Hepatocyte (in vitro differentiated cells): Measurements from ENCODE around the gene TNN. TPM values are rescaled to one million over a fixed set of nuclear protein-coding genes. Genes with fewer than 3 reads are reported as not detected.

ENCODE experiments used
- DNase-seq: peaks from one replicate; pipeline ENCODE4 v3.0.0-alpha.2; 2016; ENCODE audit warnings: low spot score
- H2AFZ ChIP-seq: fragments of 200-600 bp; sonication (generic); 2 replicates; pipeline ENCODE4 v1.6.0; 2016; ENCODE audit warnings: antibody characterized with exemption, mild to moderate bottlenecking
- H3K27ac ChIP-seq: fragments of 200-600 bp; sonication (generic); 2 replicates; pipeline ENCODE4 v1.5.1; 2016; ENCODE audit warnings: mild to moderate bottlenecking
- H3K27me3 ChIP-seq: fragments of 200-600 bp; sonication (generic); 2 replicates; pipeline ENCODE4 v1.6.1; 2016
- H3K36me3 ChIP-seq: fragments of 200-600 bp; sonication (generic); replicated peaks from 2 replicates; pipeline ENCODE4 v1.5.1; 2016; ENCODE audit warnings: low read depth; ENCODE audit not compliant: insufficient read depth
- H3K4me1 ChIP-seq: fragments of 200-600 bp; sonication (generic); 2 replicates; pipeline ENCODE4 v1.5.1; 2016; ENCODE audit warnings: mild to moderate bottlenecking, moderate library complexity; ENCODE audit not compliant: insufficient read depth
- H3K4me2 ChIP-seq: fragments of 200-600 bp; sonication (generic); 2 replicates; pipeline ENCODE4 v1.6.0; 2016
- H3K4me3 ChIP-seq: fragments of 200-600 bp; sonication (generic); 2 replicates; pipeline ENCODE4 v1.5.1; 2016; ENCODE audit warnings: mild to moderate bottlenecking
- H3K79me2 ChIP-seq: fragments of 200-600 bp; sonication (generic); 2 replicates; pipeline ENCODE4 v1.6.0; 2017; ENCODE audit warnings: mild to moderate bottlenecking
- H3K9me2 ChIP-seq: fragments of 200-600 bp; sonication (generic); replicated peaks from 2 replicates; pipeline ENCODE4 v1.6.0; 2017; ENCODE audit warnings: mild to moderate bottlenecking; ENCODE audit not compliant: insufficient read depth
- H3K9me3 ChIP-seq: fragments of 200-600 bp; sonication (generic); 2 replicates; pipeline ENCODE4 v1.5.1; 2016; ENCODE audit warnings: low read depth, mild to moderate bottlenecking
- H4K20me1 ChIP-seq: fragments of 200-600 bp; sonication (generic); 2 replicates; pipeline ENCODE4 v1.6.0; 2016; ENCODE audit warnings: mild to moderate bottlenecking; ENCODE audit not compliant: insufficient read depth, poor library complexity, severe bottlenecking
- CTCF ChIP-seq: fragments of 200-600 bp; sonication (generic); IDR thresholded peaks from 2 replicates; pipeline ENCODE4 v1.5.1; 2016; ENCODE audit warnings: antibody characterized with exemption, mild to moderate bottlenecking; ENCODE audit not compliant: poor library complexity
- EZH2 ChIP-seq: fragments of 200-600 bp; sonication (generic); IDR thresholded peaks from 2 replicates; pipeline ENCODE4 v1.6.1; 2016; ENCODE audit warnings: antibody characterized with exemption, mild to moderate bottlenecking, borderline replicate concordance
- EZH2phosphoT487 ChIP-seq: fragments of 200-600 bp; sonication (generic); IDR thresholded peaks from one replicate; pipeline ENCODE4 v1.6.1; 2018; ENCODE audit warnings: antibody characterized with exemption, mild to moderate bottlenecking, low read depth, moderate library complexity; ENCODE audit not compliant: unreplicated experiment, severe bottlenecking
- WGBS: methylation state at CpG from one replicate; pipeline ENCODE4 v1.1.6; 2016; ENCODE audit warnings: low lambda C conversion rate; ENCODE audit errors: missing lambda C conversion rate; 5-methylcytosine and 5-hydroxymethylcytosine counted together
- polyA plus RNA-seq: library from polyadenylated mRNA; unstranded; fragments of >200 nt; fragmentation: Nextera tagmentation; extraction: Ambion mirVana; gene quantifications from 2 replicates; pipeline ENCODE4 v1.2.1, GENCODE V29; 2016
- total RNA-seq: library from RNA; depleted of rRNA; stranded (reverse); fragments of >200 nt; gene quantifications from 2 replicates; pipeline ENCODE4 v1.2.3, GENCODE V29; 2014

TNN gene
- total and polyA plus RNA-seq, 2 experiments from 2014 or later: 0.33 to 0.51 TPM

DNA sequence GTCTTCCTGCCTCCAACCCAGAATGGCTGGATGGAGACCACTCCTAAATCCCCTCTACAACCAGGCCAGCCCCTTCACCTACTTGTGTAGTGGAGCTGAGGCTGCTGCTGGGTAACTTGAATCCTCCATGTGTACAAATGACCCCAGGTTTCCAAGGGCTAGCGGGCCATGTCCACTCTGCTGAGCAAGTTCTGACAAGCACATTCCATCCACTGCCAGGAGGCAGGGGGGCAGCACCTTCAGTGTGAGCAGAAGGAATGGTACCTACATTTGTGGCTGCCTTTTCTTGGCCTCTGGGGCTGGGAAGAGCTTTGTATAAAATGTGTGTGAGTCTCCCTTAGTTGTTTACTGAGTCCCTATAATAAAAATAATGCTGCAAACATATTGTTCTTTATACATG, 110.4 kb downstream of the TNN start:
- H3K27me3 ChIP-seq: no peaks in the 10 kb centered on the region
- 62% methylated on average over 1 of the region's 1 CpG for WGBS
- H3K79me2 ChIP-seq: no peaks in the 10 kb centered on the region
- H3K9me3 ChIP-seq: no peaks in the 10 kb centered on the region
- H3K27ac ChIP-seq: no peak overlapping the region
- no peak overlapping the region for H2AFZ ChIP-seq
- TF ChIP-seq EZH2phosphoT487: no peak
- no peak for TF ChIP-seq EZH2
- no peak for TF ChIP-seq CTCF
- DNase-seq: no peak
- H3K36me3 ChIP-seq: no peaks in the 10 kb centered on the region
- H3K9me2 ChIP-seq: no peaks in the 10 kb centered on the region
- H4K20me1 ChIP-seq: no peaks in the 10 kb centered on the region
- no peak overlapping the region for H3K4me2 ChIP-seq
- no peaks in the 10 kb centered on the region for H3K4me1 ChIP-seq
- H3K4me3 ChIP-seq: no peak overlapping the region

- WGBS: 67% methylated on average over 3 of the region's 3 CpGs
- no peak overlapping the region for H2AFZ ChIP-seq
- no peak for TF ChIP-seq CTCF
- no peak for TF ChIP-seq EZH2
- TF ChIP-seq EZH2phosphoT487: no peak
- no peaks in the 10 kb centered on the region for H3K79me2 ChIP-seq
- no peak overlapping the region for H3K27ac ChIP-seq
- no peak overlapping the region for H3K4me2 ChIP-seq
- DNase-seq: no peak
- H3K9me2 ChIP-seq: no peaks in the 10 kb centered on the region
- no peaks in the 10 kb centered on the region for H4K20me1 ChIP-seq
- H3K4me3 ChIP-seq: no peak overlapping the region
- H3K27me3 ChIP-seq: no peaks in the 10 kb centered on the region
- no peaks in the 10 kb centered on the region for H3K9me3 ChIP-seq
- no peaks in the 10 kb centered on the region for H3K4me1 ChIP-seq
- no peaks in the 10 kb centered on the region for H3K36me3 ChIP-seq
These were observed 110.8 kb downstream of the TNN start for GRCh38 chr1:175178456-175178855.

- 100% methylated on average over 2 of the region's 2 CpGs for WGBS
- TF ChIP-seq EZH2 (no peak), CTCF (no peak), EZH2phosphoT487 (no peak)
- no peaks in the 10 kb centered on the region for H3K9me3 ChIP-seq
- H3K36me3 ChIP-seq: no peaks in the 10 kb centered on the region
- H3K27ac ChIP-seq: no peak overlapping the region
- H3K4me2 ChIP-seq: no peak overlapping the region
- H3K4me1 ChIP-seq: no peaks in the 10 kb centered on the region
- H3K9me2 ChIP-seq: no peaks in the 10 kb centered on the region
- H2AFZ ChIP-seq: no peak overlapping the region
- no peak overlapping the region for H3K4me3 ChIP-seq
- H3K27me3 ChIP-seq: no peaks in the 10 kb centered on the region
- no peaks in the 10 kb centered on the region for H4K20me1 ChIP-seq
- H3K79me2 ChIP-seq: no peaks in the 10 kb centered on the region
- no peak for DNase-seq
These were observed 112.4 kb downstream of the TNN start for GRCh38 chr1:175179837-175180590.
